CD4-positive, alpha-beta memory T cell (primary cell): ENCODE results near the gene FAM78A. TPM values are rescaled to one million over a fixed set of nuclear protein-coding genes. Genes with fewer than 3 reads are reported as not detected.
A peak's percentile ranks its signal among the peaks of the same experiment; 100 is the strongest.

ENCODE experiments used
- CTCF ChIA-PET: fragments of 350-600 bp; sonication (Branson Sonifier 250); formaldehyde crosslinking; loops from one replicate; lab custom pipeline; 2021; ENCODE audit warnings: inconsistent platforms; ENCODE audit not compliant: partially characterized antibody; lab: Charles Lee
- POLR2A ChIA-PET: fragments of 350-600 bp; sonication (Branson Sonifier 250); formaldehyde crosslinking; loops from one replicate; lab custom pipeline; 2021; ENCODE audit not compliant: partially characterized antibody; lab: Charles Lee
- DNase-seq, 5 donors: peaks; one replicate each; pipeline versions ENCODE4 v3.0.0 to v3.0.0-alpha.2; 2020 to 2022; ENCODE audit warnings: mixed read lengths in 1 of 5
- H3K27ac ChIP-seq: one replicate; pipeline ENCODE4 v1.7.0; 2013; ENCODE audit warnings: low read depth, low read length
- H3K27me3 ChIP-seq: 2 replicates; pipeline ENCODE4 v1.7.0; 2013; ENCODE audit warnings: mild to moderate bottlenecking, low read length, moderate library complexity; ENCODE audit not compliant: insufficient read depth
- H3K36me3 ChIP-seq: 2 replicates; pipeline ENCODE4 v1.7.0; 2013; ENCODE audit warnings: mild to moderate bottlenecking, low read length, moderate library complexity; ENCODE audit not compliant: insufficient read depth
- H3K4me1 ChIP-seq: 2 replicates; pipeline ENCODE4 v1.7.0; 2013; ENCODE audit warnings: mild to moderate bottlenecking, low read length, moderate library complexity; ENCODE audit not compliant: insufficient read depth
- H3K4me3 ChIP-seq, 2 donors: one replicate each; pipeline ENCODE4 v1.7.0; 2013; ENCODE audit warnings: low read length in 2 of 2, mild to moderate bottlenecking in 1 of 2
- H3K9me3 ChIP-seq, 2 donors: one replicate each; pipeline ENCODE4 v1.7.0; 2013; ENCODE audit warnings: low read length in 2 of 2, control low read depth in 1 of 2; ENCODE audit not compliant: control insufficient read depth in 1 of 2
- H3K27ac Mint-ChIP-seq, 7 donors: one replicate each; pipeline ENCODE4 v1.8.0; 2020 to 2021; ENCODE audit warnings: mixed read lengths in 7 of 7, mild to moderate bottlenecking in 6 of 7, inconsistent platforms in 3 of 7, moderate library complexity in 3 of 7
- H3K27me3 Mint-ChIP-seq, 2 donors: one replicate each; pipeline ENCODE4 v1.8.0; 2020 to 2021; ENCODE audit warnings: mixed read lengths in 2 of 2
- H3K36me3 Mint-ChIP-seq, 2 donors: one replicate each; pipeline ENCODE4 v1.8.0; 2020 to 2021; ENCODE audit warnings: mixed read lengths in 2 of 2, inconsistent platforms in 1 of 2, mild to moderate bottlenecking in 1 of 2
- H3K4me1 Mint-ChIP-seq, 4 donors: one replicate each; pipeline ENCODE4 v1.8.0; 2020 to 2021; ENCODE audit warnings: mixed read lengths in 4 of 4, mild to moderate bottlenecking in 1 of 4
- H3K4me3 Mint-ChIP-seq, 8 donors: one replicate each; pipeline ENCODE4 v1.8.0; 2020 to 2021; ENCODE audit warnings: mixed read lengths in 8 of 8, mild to moderate bottlenecking in 7 of 8, moderate library complexity in 6 of 8, inconsistent platforms in 3 of 8
- H3K9me3 Mint-ChIP-seq, 8 donors: one replicate each; pipeline ENCODE4 v1.8.0; 2020 to 2021; ENCODE audit warnings: mixed read lengths in 8 of 8, mild to moderate bottlenecking in 5 of 8, inconsistent platforms in 3 of 8, moderate library complexity in 1 of 8
- intact Hi-C: fragments of 100-400 bp; cut with micrococcal nuclease; formaldehyde crosslinking; loops from one replicate; pipeline ENCODE4 v1.15.1; 2023
- polyA plus RNA-seq, 2 donors: library from polyadenylated mRNA; unstranded; fragments of 300-500 nt; fragmentation: Illumina TruSeq; gene quantifications; one replicate each; pipeline ENCODE4 v1.2.3, GENCODE V29; 2021
- total RNA-seq, 2 experiments: library from RNA; stranded (reverse); gene quantifications; one replicate each; pipeline ENCODE4 v1.2.3, GENCODE V29; 2021

FAM78A gene
- total and polyA plus RNA-seq, 4 experiments from 2014 or later = 5.5 to 93.5 (median 61.3) TPM

DNA sequence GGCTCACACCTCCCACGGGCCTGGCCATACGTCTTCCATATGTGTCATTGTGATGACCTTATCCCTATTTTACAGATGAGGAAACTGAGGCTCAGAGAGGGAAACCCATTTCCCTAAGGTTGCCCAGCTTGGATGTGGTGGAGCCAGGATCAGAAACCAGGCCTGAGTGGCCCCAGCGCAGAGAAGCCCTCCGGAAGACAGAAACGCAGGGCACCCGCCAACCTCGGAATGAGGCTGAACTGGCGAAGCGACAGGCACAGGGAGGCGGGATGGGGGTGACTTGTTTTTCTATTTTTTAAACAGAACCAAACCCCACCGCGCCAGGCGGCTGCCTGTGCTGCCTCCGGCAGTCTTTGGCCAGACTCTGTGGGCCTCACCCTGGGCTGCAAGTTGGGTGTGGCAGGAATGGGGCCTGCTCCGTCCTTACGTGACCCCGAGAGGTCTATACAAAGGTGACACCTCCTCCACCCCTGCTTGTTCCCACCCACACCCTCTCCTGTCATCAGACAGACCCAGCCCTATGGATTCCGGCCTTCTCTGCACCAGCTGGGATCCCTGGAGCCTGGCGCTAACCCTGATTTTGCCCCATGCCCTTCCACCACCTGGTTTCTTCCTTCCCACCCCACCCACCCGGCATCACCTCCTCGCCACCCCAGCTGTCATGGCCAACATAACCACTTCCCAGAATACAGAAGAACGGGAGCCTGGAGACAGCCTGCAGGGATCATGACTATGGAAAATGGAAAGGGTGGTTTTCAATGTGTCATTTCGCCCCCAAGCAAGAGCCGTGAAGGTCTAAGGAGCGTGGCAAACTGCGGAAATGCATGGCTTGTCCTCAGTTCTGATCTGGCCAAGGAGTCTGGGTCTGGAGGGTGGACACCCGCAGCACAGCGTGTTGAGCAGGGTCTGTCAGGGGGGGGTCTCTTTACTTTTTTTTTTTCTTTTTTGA is 36.8 kb upstream of the FAM78A start:
- DNase-seq = no peak
- H3K36me3 Mint-ChIP-seq = no peaks in the 10 kb centered on the region
- POLR2A ChIA-PET = interaction anchor here (3.0 to 4.4 kb wide), 2 partner anchors 57 to 60 kb away, joined by 11 to 16 read pairs; no protein-coding TSS in a partner anchor
- H3K4me3 Mint-ChIP-seq = no peak overlapping the region
- H3K9me3 ChIP-seq = no peaks in the 10 kb centered on the region
- H3K4me1 Mint-ChIP-seq = peaks cover 9 to 13% (median 12%) of the 10 kb centered on the region in 4 donors
- H3K27me3 Mint-ChIP-seq = no peaks in the 10 kb centered on the region
- intact Hi-C loops = no loop called here
- peak overlapping the region in 3 of 7 donors; percentile 10 to 89 (median 61) for H3K27ac Mint-ChIP-seq
- H3K27ac ChIP-seq = no peak overlapping the region
- peaks cover 12% of the 10 kb centered on the region for H3K4me1 ChIP-seq
- no peaks in the 10 kb centered on the region for H3K9me3 Mint-ChIP-seq
- H3K27me3 ChIP-seq = no peaks in the 10 kb centered on the region
- no peak overlapping the region for H3K4me3 ChIP-seq
- no peaks in the 10 kb centered on the region for H3K36me3 ChIP-seq
- CTCF ChIA-PET = no interaction called here

DNA sequence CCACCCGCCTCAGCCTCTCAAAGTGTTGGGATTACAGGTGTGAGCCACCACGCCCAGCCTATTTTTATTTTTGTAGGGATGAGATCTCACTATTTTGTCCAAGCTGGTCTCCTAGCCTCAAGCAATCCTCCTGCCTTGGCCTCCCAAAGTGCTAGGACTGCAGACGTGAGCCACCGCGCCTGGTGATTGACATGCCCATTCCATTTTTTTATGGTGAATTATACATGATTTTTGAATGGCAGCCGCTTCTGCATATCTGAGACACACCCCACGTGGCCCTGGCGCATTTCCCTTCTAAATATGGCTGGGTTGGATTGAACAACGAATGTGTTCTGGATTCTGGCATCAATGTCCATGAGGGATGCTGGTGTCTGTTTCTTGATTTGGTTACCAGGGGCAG is 35.9 kb upstream of the FAM78A start:
- peaks cover 12% of the 10 kb centered on the region for H3K4me1 ChIP-seq
- H3K27ac ChIP-seq = no peak overlapping the region
- peaks cover 9 to 13% (median 12%) of the 10 kb centered on the region in 4 donors for H3K4me1 Mint-ChIP-seq
- intact Hi-C loops = no loop called here
- no peak for DNase-seq
- no peaks in the 10 kb centered on the region for H3K27me3 ChIP-seq
- no peaks in the 10 kb centered on the region for H3K27me3 Mint-ChIP-seq
- no peaks in the 10 kb centered on the region for H3K9me3 Mint-ChIP-seq
- ChIA-PET CTCF (interaction anchor here (1.5 kb wide), 1 partner anchor 135 kb away, joined by 5 read pairs; no protein-coding TSS in a partner anchor), POLR2A (interaction anchor here (3.0 to 4.4 kb wide), 2 partner anchors 56 to 60 kb away, joined by 11 to 16 read pairs; no protein-coding TSS in a partner anchor)
- H3K4me3 ChIP-seq = no peak overlapping the region
- H3K27ac Mint-ChIP-seq = peak overlapping the region in 3 of 7 donors; percentile 10 to 89 (median 61)
- H3K36me3 ChIP-seq = no peaks in the 10 kb centered on the region
- peak overlapping the region in 1 of 8 donors; percentile 35 for H3K4me3 Mint-ChIP-seq
- H3K36me3 Mint-ChIP-seq = no peaks in the 10 kb centered on the region
- H3K9me3 ChIP-seq = no peaks in the 10 kb centered on the region

DNA sequence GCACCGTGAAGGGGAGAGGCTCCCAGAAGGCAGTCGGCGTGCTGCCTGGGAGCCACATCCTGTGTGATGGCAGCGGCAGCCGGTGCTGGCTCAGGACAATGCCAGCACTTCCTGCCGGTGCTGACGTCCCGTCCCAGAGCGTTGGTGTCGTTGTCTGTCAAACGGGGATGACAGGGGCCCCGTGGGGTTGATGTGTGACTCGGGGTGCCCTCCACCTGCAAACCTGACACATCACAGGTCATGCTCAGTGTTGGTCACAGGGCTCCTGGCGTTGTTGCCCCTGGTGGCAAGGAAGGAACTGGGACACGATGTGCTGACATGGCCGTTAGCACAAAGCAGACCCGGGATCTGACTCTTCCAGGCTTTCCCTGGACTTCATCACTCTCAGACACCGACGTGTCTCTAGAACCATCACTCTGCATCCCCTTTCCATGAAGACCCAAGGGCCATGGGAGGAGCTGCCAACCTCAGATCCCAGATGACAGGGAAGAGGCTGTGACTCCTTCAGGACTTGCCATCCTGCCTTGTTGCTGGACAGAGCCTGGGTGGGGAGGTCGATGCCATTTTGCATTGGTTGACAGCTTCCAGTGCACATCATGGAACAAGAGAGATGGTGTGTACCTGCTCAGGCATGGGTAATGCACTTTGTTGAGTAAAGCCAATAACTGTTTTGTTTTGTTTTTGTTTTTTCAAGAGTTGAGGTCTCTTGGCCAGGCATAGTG is 34.7 kb upstream of the FAM78A start:
- CTCF ChIA-PET = interaction anchor here (0.9 to 2.3 kb wide), 4 partner anchors 18 to 133 kb away, joined by 3 to 9 read pairs (median 4); no protein-coding TSS in a partner anchor
- POLR2A ChIA-PET = interaction anchor here (1.3 to 4.4 kb wide), 6 partner anchors 32 to 58 kb away, joined by 3 to 16 read pairs (median 7); partner anchors contain the start of gene FAM78A
- no peaks in the 10 kb centered on the region for H3K9me3 ChIP-seq
- Mint-ChIP-seq H3K27ac (peak overlapping the region in 6 of 7 donors; percentile 79 to 86 (median 84)), H3K9me3 (no peaks in the 10 kb centered on the region), H3K4me1 (peaks cover 9 to 13% (median 12%) of the 10 kb centered on the region in 4 donors), H3K36me3 (no peaks in the 10 kb centered on the region), H3K4me3 (peak overlapping the region; percentile 31 to 79 (median 73)), H3K27me3 (no peaks in the 10 kb centered on the region)
- peak overlapping the region; percentile 4 to 42 for H3K4me3 ChIP-seq
- intact Hi-C loops = no loop called here
- no peak overlapping the region for H3K27ac ChIP-seq
- DNase-seq = peak; percentile 67 to 87 (median 74)
- H3K4me1 ChIP-seq = peaks cover 12% of the 10 kb centered on the region
- H3K36me3 ChIP-seq = no peaks in the 10 kb centered on the region
- H3K27me3 ChIP-seq = no peaks in the 10 kb centered on the region

DNA sequence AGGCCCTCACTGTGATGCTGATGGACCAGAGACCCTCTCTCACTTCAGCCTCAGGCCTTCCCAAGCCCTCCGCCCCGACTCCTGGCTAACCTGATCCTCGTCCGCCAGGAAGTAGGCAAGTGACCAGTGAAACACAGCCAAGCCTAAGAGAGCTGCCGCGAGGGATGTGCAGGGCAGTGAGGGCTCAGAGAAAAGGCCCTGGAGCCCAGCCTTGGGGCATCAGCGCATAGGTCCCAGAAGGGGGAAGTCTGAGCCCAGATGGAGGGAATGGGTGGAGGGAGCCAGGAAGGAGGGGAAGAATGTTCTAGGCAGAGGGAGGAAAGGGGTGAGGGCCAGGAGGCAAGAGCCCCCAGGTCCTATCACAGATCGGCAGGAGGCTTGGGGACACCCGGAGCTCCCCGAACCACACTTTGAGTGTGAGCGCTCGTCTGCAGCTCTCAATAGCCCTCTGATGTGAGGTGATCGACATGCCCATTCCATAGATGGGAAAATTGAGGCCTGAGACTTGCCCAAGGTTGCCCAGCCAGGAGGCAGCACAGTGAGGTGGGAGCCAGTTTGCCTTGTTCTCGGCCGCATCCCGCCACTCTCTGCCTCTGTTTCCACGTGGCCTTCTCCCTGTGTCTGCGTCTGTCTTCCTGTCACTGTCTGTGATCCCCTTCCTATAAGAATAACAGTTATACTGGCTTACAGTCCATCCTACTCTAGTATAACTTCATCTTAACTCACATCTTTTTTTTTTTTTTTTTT is 33.4 kb upstream of the FAM78A start:
- peak overlapping the region in 3 of 7 donors; percentile 29 to 74 (median 46) for H3K27ac Mint-ChIP-seq
- no peaks in the 10 kb centered on the region for H3K9me3 Mint-ChIP-seq

DNA sequence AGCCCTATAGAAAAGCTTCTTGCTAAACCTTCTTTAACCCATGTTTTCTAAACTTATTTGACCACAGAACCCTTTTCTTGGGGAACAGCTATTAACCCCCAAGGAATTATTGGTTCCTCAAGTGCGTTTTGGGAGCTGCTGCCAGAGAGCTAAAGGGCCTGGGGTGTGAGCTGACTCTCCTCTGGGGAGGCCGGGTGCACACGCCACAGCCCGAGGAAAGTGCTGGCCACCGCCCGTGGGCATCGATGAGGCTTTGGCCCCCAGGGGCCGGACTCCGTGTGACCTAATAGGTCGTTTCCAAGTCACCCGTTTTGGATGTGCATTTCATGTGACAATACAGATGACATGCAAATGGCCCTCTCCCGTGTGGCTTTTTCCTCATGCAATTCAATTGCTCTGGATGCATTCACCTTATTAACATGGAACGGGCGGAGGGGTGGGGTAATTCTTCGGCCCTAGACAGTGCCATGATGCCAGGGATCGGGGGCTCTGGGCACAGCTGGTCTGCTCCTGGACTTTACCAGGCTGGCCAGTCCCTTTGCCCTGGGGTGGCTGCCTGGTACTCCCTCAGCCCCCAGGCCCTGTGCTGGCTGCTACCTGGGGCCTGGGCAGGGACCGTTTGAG is 32.7 kb upstream of the FAM78A start:
- peaks cover 9 to 13% (median 12%) of the 10 kb centered on the region in 4 donors for H3K4me1 Mint-ChIP-seq
- Histone ChIP-seq H3K36me3 (no peaks in the 10 kb centered on the region), H3K4me1 (peaks cover 12% of the 10 kb centered on the region), H3K4me3 (no peak overlapping the region), H3K27ac (no peak overlapping the region), H3K27me3 (no peaks in the 10 kb centered on the region), H3K9me3 (no peaks in the 10 kb centered on the region)
- intact Hi-C loops = no loop called here
- H3K27ac Mint-ChIP-seq = no peak overlapping the region
- DNase-seq = no peak
- no peaks in the 10 kb centered on the region for H3K9me3 Mint-ChIP-seq
- no peak overlapping the region for H3K4me3 Mint-ChIP-seq
- CTCF ChIA-PET = interaction anchor here (1.7 to 2.3 kb wide), 2 partner anchors 27 to 28 kb away, joined by 4 to 9 read pairs; no protein-coding TSS in a partner anchor
- no peaks in the 10 kb centered on the region for H3K27me3 Mint-ChIP-seq
- no peaks in the 10 kb centered on the region for H3K36me3 Mint-ChIP-seq
- POLR2A ChIA-PET = interaction anchor here (0.8 to 4.4 kb wide), 5 partner anchors 28 to 192 kb away, joined by 4 to 16 read pairs (median 4); partner anchors contain the start of gene FAM78A

More for the DNA sequence above, 33.4 kb upstream of the FAM78A start:
- intact Hi-C loops = no loop called here
- Mint-ChIP-seq H3K4me1 (peaks cover 9 to 13% (median 12%) of the 10 kb centered on the region in 4 donors), H3K36me3 (no peaks in the 10 kb centered on the region), H3K4me3 (peak overlapping the region in 1 of 8 donors; percentile 36), H3K27me3 (no peaks in the 10 kb centered on the region)
- DNase-seq = no peak
- ChIA-PET CTCF (interaction anchor here (0.6 to 2.3 kb wide), 3 partner anchors 17 to 132 kb away, joined by 3 to 9 read pairs (median 3); no protein-coding TSS in a partner anchor), POLR2A (interaction anchor here (0.8 to 4.4 kb wide), 6 partner anchors 33 to 57 kb away, joined by 3 to 16 read pairs (median 6); partner anchors contain the start of gene FAM78A)
- Histone ChIP-seq H3K4me1 (peaks cover 12% of the 10 kb centered on the region), H3K9me3 (no peaks in the 10 kb centered on the region), H3K36me3 (no peaks in the 10 kb centered on the region), H3K27ac (no peak overlapping the region), H3K27me3 (no peaks in the 10 kb centered on the region), H3K4me3 (no peak overlapping the region)

DNA sequence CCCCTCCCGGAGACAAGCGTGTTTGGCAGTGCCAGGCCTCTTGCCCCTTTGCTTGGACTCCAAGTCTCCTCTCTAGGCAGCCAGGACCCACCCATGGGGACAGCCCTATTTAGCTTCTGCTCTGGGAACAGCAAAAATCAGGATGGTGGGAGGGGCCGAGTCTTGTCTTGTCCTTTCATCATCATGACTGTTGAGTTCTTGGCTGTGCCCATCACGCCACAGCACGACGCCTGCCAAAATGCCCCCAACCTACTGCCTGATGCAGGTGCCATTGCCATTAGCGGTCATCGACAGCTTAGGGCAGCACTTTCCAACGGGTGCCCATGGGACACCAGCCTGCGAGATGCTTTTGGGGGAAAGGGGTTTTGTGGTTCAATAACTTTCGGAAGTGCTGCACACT is 32.1 kb upstream of the FAM78A start:
- intact Hi-C loops = no loop called here

More for the DNA sequence above, 32.1 kb upstream of the FAM78A start:
- Histone ChIP-seq H3K4me1 (peaks cover 12% of the 10 kb centered on the region), H3K27me3 (no peaks in the 10 kb centered on the region), H3K9me3 (no peaks in the 10 kb centered on the region), H3K27ac (no peak overlapping the region), H3K4me3 (no peak overlapping the region), H3K36me3 (no peaks in the 10 kb centered on the region)
- no peak for DNase-seq
- CTCF ChIA-PET = interaction anchor here (1.7 kb wide), 1 partner anchor 28 kb away, joined by 4 read pairs; no protein-coding TSS in a partner anchor
- Mint-ChIP-seq H3K27ac (peak overlapping the region in 2 of 7 donors; percentile 22 to 50), H3K27me3 (no peaks in the 10 kb centered on the region), H3K9me3 (no peaks in the 10 kb centered on the region), H3K4me1 (peaks cover 9 to 13% (median 12%) of the 10 kb centered on the region in 4 donors), H3K36me3 (no peaks in the 10 kb centered on the region), H3K4me3 (no peak overlapping the region)
- POLR2A ChIA-PET = interaction anchor here (0.8 to 4.4 kb wide), 4 partner anchors 27 to 192 kb away, joined by 4 to 16 read pairs (median 4); no protein-coding TSS in a partner anchor
